Measurements from ENCODE around the gene MS4A7. TPM values are rescaled to one million over a fixed set of nuclear protein-coding genes. Genes with fewer than 3 reads are reported as not detected.

Gene MS4A7
- total RNA-seq, 1 experiment from 2014 or later: not detected

Other genes starting within 250 kb of the MS4A7 start
- not detected in 2 replicates for gene MS4A6A, start 195.4 kb upstream of the MS4A7 start, total RNA-seq (2014; rRNA removed; shearing (Covaris generic))
- gene MS4A4E, start 135.4 kb upstream of the MS4A7 start, total RNA-seq (2014; rRNA removed; shearing (Covaris generic)): not detected in 2 replicates
- not detected in 2 replicates for gene MS4A4A, start 97.9 kb upstream of the MS4A7 start, total RNA-seq (2014; rRNA removed; shearing (Covaris generic))
- gene MS4A6E, start 51.3 kb upstream of the MS4A7 start, total RNA-seq (2014; rRNA removed; shearing (Covaris generic)): not detected in 2 replicates
- gene MS4A14, start 17.9 kb downstream of the MS4A7 start, total RNA-seq (2014; rRNA removed; shearing (Covaris generic)): not detected in 2 replicates
- not detected in 2 replicates for gene MS4A5, start 51.0 kb downstream of the MS4A7 start, total RNA-seq (2014; rRNA removed; shearing (Covaris generic))
- gene MS4A1, start 77.3 kb downstream of the MS4A7 start, total RNA-seq (2014; rRNA removed; shearing (Covaris generic)): not detected in 2 replicates
- not detected in 2 replicates for gene MS4A12, start 114.2 kb downstream of the MS4A7 start, total RNA-seq (2014; rRNA removed; shearing (Covaris generic))
- 0.86 TPM in 1 of 2 replicates, not detected in the other for gene MS4A13, start 136.9 kb downstream of the MS4A7 start, total RNA-seq (2014; rRNA removed; shearing (Covaris generic))

Data from Daoy (cell line).